OCI-LY7 (cell line): Measurements from ENCODE around the gene MAS1.

Experiments
- CTCF ChIP-seq: fragments of 200-600 bp; sonication (generic); conservative IDR thresholded peaks from 2 replicates; pipeline ENCODE4 v1.5.1; 2014; ENCODE audit warnings: mild to moderate bottlenecking, antibody characterized with exemption, low read length, moderate library complexity, mixed read lengths
- EZH2phosphoT487 ChIP-seq: fragments of 200-600 bp; sonication (generic); IDR thresholded peaks from 2 replicates; pipeline ENCODE4 v1.6.1; 2018; ENCODE audit warnings: low read depth, borderline replicate concordance, mild to moderate bottlenecking, mixed run types, antibody characterized with exemption, low read length, moderate library complexity, mixed read lengths

GRCh38 chr6:159862103-159862502 is 28.7 kb upstream of the MAS1 start:
- TF ChIP-seq CTCF (no peak), EZH2phosphoT487 (no peak)
